Activated naive CD8-positive, alpha-beta T cell treated with anti-CD3 and anti-CD28 coated beads, Interleukin-2, amount 50 U/mL, for 24 hours (primary cell): ENCODE measurements around the gene PEMT.

Experiments used
- ATAC-seq: fragments of 150-1000 bp; cut with Tn5 transposase; one replicate; pipeline ENCODE4 v1.10.0; 2021
- DNase-seq: peaks from one replicate; pipeline ENCODE4 v3.0.0; 2021
- H3K27ac Mint-ChIP-seq: one replicate; pipeline ENCODE4 v1.8.0; 2021; ENCODE audit warnings: mild to moderate bottlenecking, mixed read lengths
- H3K27me3 Mint-ChIP-seq: one replicate; pipeline ENCODE4 v1.8.0; 2021; ENCODE audit warnings: mixed read lengths
- H3K36me3 Mint-ChIP-seq: one replicate; pipeline ENCODE4 v1.8.0; 2021; ENCODE audit warnings: low read depth, mixed read lengths
- H3K4me1 Mint-ChIP-seq: one replicate; pipeline ENCODE4 v1.8.0; 2021; ENCODE audit warnings: mixed read lengths
- H3K4me3 Mint-ChIP-seq: one replicate; pipeline ENCODE4 v1.8.0; 2021; ENCODE audit warnings: mild to moderate bottlenecking, moderate library complexity, mixed read lengths
- H3K9me3 Mint-ChIP-seq: one replicate; pipeline ENCODE4 v1.8.0; 2021; ENCODE audit warnings: mixed read lengths

Gene PEMT

GRCh38 chr17:17570140-17570797 lies 21.2 kb downstream of the PEMT start:
- Mint-ChIP-seq H3K9me3 (no peaks in the 10 kb centered on the region), H3K27ac (no peak overlapping the region), H3K4me1 (no peaks in the 10 kb centered on the region), H3K27me3 (no peaks in the 10 kb centered on the region), H3K4me3 (no peak overlapping the region), H3K36me3 (no peaks in the 10 kb centered on the region)
- ATAC-seq (no peak), DNase-seq (no peak)

GRCh38 chr17:17569691-17570090 lies 21.8 kb downstream of the PEMT start:
- Mint-ChIP-seq H3K4me1 (no peaks in the 10 kb centered on the region), H3K4me3 (no peak overlapping the region), H3K9me3 (no peaks in the 10 kb centered on the region), H3K27me3 (no peaks in the 10 kb centered on the region), H3K27ac (no peak overlapping the region), H3K36me3 (no peaks in the 10 kb centered on the region)
- ATAC-seq (no peak), DNase-seq (no peak)

GRCh38 chr17:17568772-17569195 lies 22.7 kb downstream of the PEMT start:
- Mint-ChIP-seq H3K4me1 (no peaks in the 10 kb centered on the region), H3K4me3 (no peak overlapping the region), H3K9me3 (no peaks in the 10 kb centered on the region), H3K27ac (no peak overlapping the region), H3K36me3 (no peaks in the 10 kb centered on the region), H3K27me3 (no peaks in the 10 kb centered on the region)
- no peak for ATAC-seq
- peak; percentile 78 for DNase-seq

GRCh38 chr17:17567631-17568030 lies 23.9 kb downstream of the PEMT start:
- DNase-seq (no peak), ATAC-seq (no peak)

GRCh38 chr17:17566896-17567513 lies 24.5 kb downstream of the PEMT start:
- DNase-seq: no peak
- Mint-ChIP-seq H3K9me3 (no peaks in the 10 kb centered on the region), H3K27me3 (no peaks in the 10 kb centered on the region), H3K36me3 (no peaks in the 10 kb centered on the region), H3K27ac (no peak overlapping the region), H3K4me3 (no peak overlapping the region), H3K4me1 (no peaks in the 10 kb centered on the region)
- no peak for ATAC-seq

More at GRCh38 chr17:17567631-17568030, 23.9 kb downstream of the PEMT start:
- Mint-ChIP-seq H3K4me3 (no peak overlapping the region), H3K27ac (no peak overlapping the region), H3K4me1 (no peaks in the 10 kb centered on the region), H3K27me3 (no peaks in the 10 kb centered on the region), H3K36me3 (no peaks in the 10 kb centered on the region), H3K9me3 (no peaks in the 10 kb centered on the region)

GRCh38 chr17:17565471-17566339 lies 25.8 kb downstream of the PEMT start:
- Mint-ChIP-seq H3K27ac (no peak overlapping the region), H3K4me1 (no peaks in the 10 kb centered on the region), H3K27me3 (no peaks in the 10 kb centered on the region), H3K36me3 (no peaks in the 10 kb centered on the region), H3K9me3 (no peaks in the 10 kb centered on the region), H3K4me3 (no peak overlapping the region)
- no peak for DNase-seq
- no peak for ATAC-seq

GRCh38 chr17:17564896-17565295 lies 26.6 kb downstream of the PEMT start:
- H3K4me3 Mint-ChIP-seq: no peak overlapping the region
- H3K36me3 Mint-ChIP-seq: no peaks in the 10 kb centered on the region
- ATAC-seq (no peak), DNase-seq (no peak)
- no peak overlapping the region for H3K27ac Mint-ChIP-seq
- no peaks in the 10 kb centered on the region for H3K9me3 Mint-ChIP-seq
- no peaks in the 10 kb centered on the region for H3K4me1 Mint-ChIP-seq
- H3K27me3 Mint-ChIP-seq: no peaks in the 10 kb centered on the region

- Mint-ChIP-seq H3K36me3 (no peaks in the 10 kb centered on the region), H3K9me3 (no peaks in the 10 kb centered on the region), H3K4me1 (no peaks in the 10 kb centered on the region), H3K4me3 (no peak overlapping the region), H3K27ac (no peak overlapping the region), H3K27me3 (no peaks in the 10 kb centered on the region)
- ATAC-seq: no peak
- DNase-seq: no peak
Observed at GRCh38 chr17:17564323-17564722, 27.2 kb downstream of the PEMT start.

- ATAC-seq: no peak
- Mint-ChIP-seq H3K27me3 (no peaks in the 10 kb centered on the region), H3K36me3 (no peaks in the 10 kb centered on the region), H3K4me3 (no peak overlapping the region), H3K9me3 (no peaks in the 10 kb centered on the region), H3K4me1 (no peaks in the 10 kb centered on the region), H3K27ac (no peak overlapping the region)
- no peak for DNase-seq
Observed at GRCh38 chr17:17563530-17563929, 28.0 kb downstream of the PEMT start.

GRCh38 chr17:17562146-17562511 lies 29.4 kb downstream of the PEMT start:
- ATAC-seq (no peak), DNase-seq (no peak)
- Mint-ChIP-seq H3K4me1 (no peaks in the 10 kb centered on the region), H3K4me3 (no peak overlapping the region), H3K9me3 (no peaks in the 10 kb centered on the region), H3K36me3 (no peaks in the 10 kb centered on the region), H3K27ac (no peak overlapping the region), H3K27me3 (no peaks in the 10 kb centered on the region)

- Mint-ChIP-seq H3K27ac (no peak overlapping the region), H3K9me3 (no peaks in the 10 kb centered on the region), H3K4me3 (no peak overlapping the region), H3K4me1 (no peaks in the 10 kb centered on the region), H3K27me3 (no peaks in the 10 kb centered on the region), H3K36me3 (no peaks in the 10 kb centered on the region)
- DNase-seq (no peak), ATAC-seq (no peak)
Observed at GRCh38 chr17:17561408-17562145, 29.9 kb downstream of the PEMT start.

GRCh38 chr17:17560975-17561374 lies 30.5 kb downstream of the PEMT start:
- Mint-ChIP-seq H3K27me3 (no peaks in the 10 kb centered on the region), H3K36me3 (no peaks in the 10 kb centered on the region), H3K4me1 (no peaks in the 10 kb centered on the region), H3K27ac (no peak overlapping the region), H3K4me3 (no peak overlapping the region), H3K9me3 (no peaks in the 10 kb centered on the region)
- no peak for DNase-seq
- ATAC-seq: no peak

- no peak overlapping the region for H3K27ac Mint-ChIP-seq
- no peak for DNase-seq
- no peaks in the 10 kb centered on the region for H3K36me3 Mint-ChIP-seq
- no peaks in the 10 kb centered on the region for H3K9me3 Mint-ChIP-seq
- no peak for ATAC-seq
- H3K27me3 Mint-ChIP-seq: no peaks in the 10 kb centered on the region
- H3K4me3 Mint-ChIP-seq: no peak overlapping the region
- H3K4me1 Mint-ChIP-seq: no peaks in the 10 kb centered on the region
Observed at GRCh38 chr17:17560167-17560566, 31.3 kb downstream of the PEMT start.

GRCh38 chr17:17559164-17559563 lies 32.3 kb downstream of the PEMT start:
- H3K36me3 Mint-ChIP-seq: no peaks in the 10 kb centered on the region
- no peak overlapping the region for H3K27ac Mint-ChIP-seq
- no peak for ATAC-seq

More at GRCh38 chr17:17559164-17559563, 32.3 kb downstream of the PEMT start:
- no peak for DNase-seq
- Mint-ChIP-seq H3K4me3 (no peak overlapping the region), H3K4me1 (no peaks in the 10 kb centered on the region), H3K27me3 (no peaks in the 10 kb centered on the region), H3K9me3 (no peaks in the 10 kb centered on the region)
